Stomach (tissue), 4 donors: Measurements from ENCODE around the gene NAXE.

Experiments used
- EP300 ChIP-seq: sonication (generic); formaldehyde crosslinking; IDR thresholded peaks from one replicate; pipeline ENCODE4 v1.6.1; 2017; ENCODE audit warnings: antibody characterized with exemption
- POLR2A ChIP-seq, 4 donors: fragments of 450-650 bp; IDR thresholded peaks; one replicate each; pipeline ENCODE4 v1.6.1; 2016; ENCODE audit warnings: antibody characterized with exemption in 4 of 4, control low read depth in 2 of 4, mild to moderate bottlenecking in 1 of 4, moderate library complexity in 1 of 4
- TF ChIP-seq, protein P1 (sequence below), 7 experiments: fragments of 450-650 bp in 4 of 7; fragments of 200-600 bp in 3 of 7; sonication (generic) in 3 of 7; IDR thresholded peaks; one replicate each; pipeline ENCODE4 v1.5.1; 2016 to 2019; ENCODE audit warnings: antibody characterized with exemption in 7 of 7, control low read depth in 2 of 7, mild to moderate bottlenecking in 1 of 7

DNA sequence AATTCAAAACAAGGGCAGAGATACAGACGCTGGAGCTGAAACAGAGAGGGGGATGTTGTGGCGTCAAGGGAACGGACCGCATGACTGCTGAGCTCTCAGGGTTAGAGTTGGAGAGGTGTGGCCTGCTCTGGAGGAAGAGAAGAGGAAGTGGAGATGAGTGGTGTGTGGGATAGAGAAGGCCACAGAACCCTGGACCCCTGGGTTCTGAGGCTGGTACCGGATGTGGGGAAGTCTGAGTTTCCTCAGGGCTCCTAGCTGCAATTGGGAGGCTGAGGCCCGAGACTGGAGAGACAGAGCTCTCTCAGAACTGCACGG lies 52.2 kb downstream of the NAXE start:
- TF ChIP-seq, protein P1, sequence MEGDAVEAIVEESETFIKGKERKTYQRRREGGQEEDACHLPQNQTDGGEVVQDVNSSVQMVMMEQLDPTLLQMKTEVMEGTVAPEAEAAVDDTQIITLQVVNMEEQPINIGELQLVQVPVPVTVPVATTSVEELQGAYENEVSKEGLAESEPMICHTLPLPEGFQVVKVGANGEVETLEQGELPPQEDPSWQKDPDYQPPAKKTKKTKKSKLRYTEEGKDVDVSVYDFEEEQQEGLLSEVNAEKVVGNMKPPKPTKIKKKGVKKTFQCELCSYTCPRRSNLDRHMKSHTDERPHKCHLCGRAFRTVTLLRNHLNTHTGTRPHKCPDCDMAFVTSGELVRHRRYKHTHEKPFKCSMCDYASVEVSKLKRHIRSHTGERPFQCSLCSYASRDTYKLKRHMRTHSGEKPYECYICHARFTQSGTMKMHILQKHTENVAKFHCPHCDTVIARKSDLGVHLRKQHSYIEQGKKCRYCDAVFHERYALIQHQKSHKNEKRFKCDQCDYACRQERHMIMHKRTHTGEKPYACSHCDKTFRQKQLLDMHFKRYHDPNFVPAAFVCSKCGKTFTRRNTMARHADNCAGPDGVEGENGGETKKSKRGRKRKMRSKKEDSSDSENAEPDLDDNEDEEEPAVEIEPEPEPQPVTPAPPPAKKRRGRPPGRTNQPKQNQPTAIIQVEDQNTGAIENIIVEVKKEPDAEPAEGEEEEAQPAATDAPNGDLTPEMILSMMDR (IDR thresholded peaks at IDR 0.05), result no peak
- TF ChIP-seq POLR2A (IDR thresholded peaks at IDR 0.05) (no peak), EP300 (no peak)
